GM19452 (cell line): ENCODE data around the gene CENPV.

Source experiments
- ATAC-seq: cut with Tn5 transposase; IDR thresholded peaks from one replicate; pipeline ENCODE4 v1.9.1; 2021; ENCODE audit not compliant: unreplicated experiment

Gene CENPV

GRCh38 chr17:16363749-16364536 lies 10.7 kb upstream of the CENPV start:
- ATAC-seq = peak; percentile 74

GRCh38 chr17:16361874-16362273 lies 8.6 kb upstream of the CENPV start:
- ATAC-seq = no peak

DNA sequence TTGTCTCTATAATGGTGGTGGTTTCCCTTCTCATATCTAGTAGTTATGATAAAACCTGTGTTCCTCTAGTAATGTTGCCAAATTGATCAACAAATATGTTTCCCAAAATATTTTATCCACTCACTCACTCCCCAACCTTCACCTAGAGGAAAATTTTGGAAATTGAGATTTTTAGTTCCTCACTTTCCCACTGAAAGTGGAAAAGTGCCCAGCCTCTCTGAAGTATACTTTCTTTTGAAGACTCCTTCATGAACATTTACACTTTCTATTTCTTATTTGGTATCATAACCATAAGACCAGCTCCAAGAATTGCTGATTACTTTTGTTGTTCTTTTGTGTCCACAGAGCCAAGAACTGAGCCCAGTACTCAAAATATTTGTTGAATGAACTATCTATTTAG lies 5.1 kb upstream of the CENPV start:
- ATAC-seq = no peak

DNA sequence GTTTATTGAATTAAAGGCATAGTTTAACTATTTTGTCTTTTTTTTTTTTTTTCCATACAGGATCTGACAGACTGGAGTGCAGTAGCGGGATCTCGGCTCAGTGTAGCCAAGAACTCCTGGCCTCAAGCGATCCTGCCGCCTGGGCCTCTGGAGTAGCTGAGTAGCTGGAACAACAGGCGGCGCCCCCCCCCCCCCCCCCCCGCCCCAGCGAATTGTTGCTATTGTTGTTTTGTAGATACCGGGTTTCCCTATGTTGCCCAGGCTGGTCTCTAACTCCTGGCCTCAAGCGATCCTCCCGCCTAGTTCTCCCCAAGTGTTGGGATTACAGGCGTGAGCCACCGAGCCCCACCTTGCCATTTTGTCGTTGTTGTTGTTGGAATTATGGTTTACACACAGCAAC lies 1.3 kb upstream of the CENPV start:
- no peak for ATAC-seq

DNA sequence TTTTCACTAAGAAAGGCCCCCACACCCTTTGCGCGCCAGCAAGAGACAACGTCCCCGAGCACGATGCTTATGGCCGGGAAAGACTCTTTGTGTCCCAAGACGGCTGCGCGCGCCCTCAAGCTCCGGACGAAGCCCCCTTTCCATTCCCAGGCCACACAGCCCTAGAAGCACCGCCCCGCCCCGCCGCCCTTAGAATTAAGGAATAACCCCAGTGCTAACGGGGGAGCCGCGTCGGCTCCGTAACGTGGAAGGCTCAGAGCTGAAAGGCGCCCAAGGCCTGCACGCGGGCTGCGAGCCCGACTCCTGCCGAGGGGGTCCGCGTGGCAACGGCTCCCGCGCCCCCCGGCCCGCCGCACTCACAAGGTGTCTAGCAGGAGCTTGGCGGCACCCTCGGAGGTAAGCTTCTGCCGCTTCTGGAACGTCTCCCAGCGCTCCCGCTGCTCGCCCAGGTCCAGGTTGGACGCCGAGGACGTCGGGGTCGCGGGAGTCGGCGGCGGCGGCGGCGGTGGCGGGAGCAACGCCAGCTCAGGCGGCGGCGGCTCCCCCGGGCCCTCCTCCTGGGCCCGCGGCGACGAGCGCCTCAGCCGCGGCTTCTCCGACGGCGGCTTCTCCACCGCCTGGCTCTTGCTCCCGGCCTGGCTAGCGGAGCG lies 477 bp downstream of the CENPV start:
- no peak for ATAC-seq

GRCh38 chr17:16352303-16352666 lies 984 bp downstream of the CENPV start:
- ATAC-seq = no peak

DNA sequence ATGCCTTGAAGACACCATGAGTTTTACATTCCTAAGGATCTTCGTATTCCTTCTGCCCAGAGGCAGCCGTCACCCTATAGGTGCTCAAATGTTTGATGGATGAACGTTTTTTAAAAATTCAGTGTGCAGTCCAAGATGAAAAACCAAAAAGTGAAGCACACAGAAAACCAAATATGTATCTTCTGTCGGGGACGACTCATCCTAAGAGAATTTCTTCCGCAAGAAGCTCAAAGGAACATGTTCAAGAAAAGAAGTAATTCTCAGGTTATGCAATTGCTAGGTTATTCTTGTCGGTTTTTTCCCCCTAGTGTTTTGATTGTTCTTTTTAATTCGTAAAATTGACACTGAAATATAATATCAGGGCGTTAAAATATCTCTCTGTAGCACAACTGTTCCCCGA lies 1.4 kb downstream of the CENPV start:
- no peak for ATAC-seq

GRCh38 chr17:16349431-16349830 lies 3.8 kb downstream of the CENPV start:
- no peak for ATAC-seq

- no peak for ATAC-seq
These were observed 4.7 kb downstream of the CENPV start for GRCh38 chr17:16348586-16348985.

DNA sequence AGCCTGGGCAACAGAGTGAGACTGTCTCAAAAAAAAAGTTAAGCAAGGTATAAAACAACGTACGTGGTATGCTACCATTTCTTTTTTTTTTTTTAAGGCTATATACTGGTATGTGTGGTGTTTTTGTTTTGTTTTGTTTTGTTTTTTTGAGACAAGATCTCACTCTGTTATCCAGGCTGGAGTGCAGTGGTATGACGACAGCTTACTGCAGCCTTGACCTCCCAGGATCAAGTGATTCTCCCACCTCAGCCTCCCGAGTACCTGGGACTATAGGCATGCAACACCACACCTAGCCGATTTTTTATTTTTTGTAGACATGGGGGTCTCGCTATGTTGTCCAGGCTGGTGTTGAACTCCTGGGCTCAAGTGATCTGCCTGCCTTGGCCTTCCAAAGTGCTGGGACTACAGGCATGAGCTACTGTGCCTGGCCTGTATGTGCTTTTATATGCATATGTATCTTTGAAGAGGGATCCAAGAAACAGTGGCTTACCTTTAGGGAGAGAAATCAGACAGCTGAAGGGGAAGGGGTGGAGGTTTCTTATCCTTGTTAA lies 6.5 kb downstream of the CENPV start:
- no peak for ATAC-seq

DNA sequence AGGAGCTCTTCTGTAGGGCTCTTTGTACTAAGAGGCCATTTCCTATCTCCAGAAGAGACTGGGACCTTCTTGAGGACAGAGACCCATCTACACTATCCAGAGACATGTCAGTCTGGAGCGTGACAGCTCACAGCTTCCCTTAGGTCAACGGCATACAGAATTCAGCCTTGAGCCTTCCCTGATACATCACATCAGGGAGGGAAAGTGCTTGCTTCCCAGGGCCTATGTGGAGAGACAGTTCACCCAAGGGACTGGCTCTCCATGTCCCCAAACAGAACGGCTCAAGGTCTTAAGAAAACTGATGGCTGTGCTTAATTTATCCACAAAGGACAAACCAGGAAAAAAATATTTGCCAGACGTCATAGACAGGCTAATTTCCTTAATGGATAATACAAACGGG lies 7.7 kb downstream of the CENPV start:
- ATAC-seq = no peak

DNA sequence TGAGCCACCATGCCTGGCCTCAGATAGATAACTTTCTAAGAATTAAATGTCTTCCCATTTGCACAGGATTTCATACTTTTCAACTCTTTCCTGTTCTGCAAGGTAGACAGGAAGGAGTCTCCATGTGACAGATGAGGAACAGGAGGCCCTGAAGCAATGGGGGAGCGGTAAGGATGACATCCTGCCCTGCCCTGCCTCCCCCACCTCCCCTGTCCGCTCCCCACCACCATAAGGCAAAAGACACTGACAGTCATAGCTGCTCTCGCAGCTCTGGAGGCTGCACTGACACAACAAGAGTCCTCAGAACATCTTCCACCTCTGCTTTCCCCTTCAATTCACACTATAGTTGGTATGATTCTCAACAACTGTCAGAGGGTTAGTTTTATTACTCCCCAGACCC lies 9.7 kb downstream of the CENPV start:
- no peak for ATAC-seq

DNA sequence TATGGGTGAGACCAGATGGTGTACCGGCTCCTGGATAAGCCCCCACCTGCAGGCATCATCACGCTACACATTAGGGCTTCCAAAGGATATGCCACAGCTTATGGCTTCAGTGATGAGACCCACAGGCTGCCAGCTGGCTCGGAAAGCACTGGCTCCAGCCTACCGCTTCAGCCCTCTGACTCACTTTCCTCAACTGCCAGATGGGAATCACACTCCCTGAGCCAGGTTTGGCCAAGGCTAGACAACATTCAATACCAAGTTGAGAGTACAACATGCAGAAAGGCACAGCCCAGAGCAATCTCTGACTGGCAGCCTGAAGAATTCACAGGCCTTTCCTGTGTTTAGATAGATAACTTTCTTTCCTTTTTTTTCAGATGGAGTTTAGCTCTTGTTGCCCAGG lies 10.3 kb downstream of the CENPV start:
- ATAC-seq = no peak

DNA sequence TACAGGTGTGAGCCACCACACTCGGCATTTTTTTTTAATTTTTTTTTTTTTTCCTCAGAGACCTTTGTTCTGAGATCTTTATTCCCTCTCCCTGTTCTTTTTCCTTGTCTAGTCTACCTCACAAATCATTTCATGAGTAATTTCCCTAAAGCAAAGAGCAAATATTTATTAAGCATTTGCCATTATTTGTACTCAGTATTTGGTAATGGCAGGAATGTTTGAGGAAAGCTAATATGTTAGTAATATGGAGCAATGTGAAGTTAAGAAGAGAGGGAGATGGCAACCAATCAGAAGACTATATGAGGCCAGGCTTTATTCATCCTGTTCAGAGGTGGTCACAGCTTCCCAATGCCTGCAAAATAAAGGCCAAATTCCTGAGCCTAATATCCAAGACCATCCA lies 13.3 kb downstream of the CENPV start:
- ATAC-seq = no peak

DNA sequence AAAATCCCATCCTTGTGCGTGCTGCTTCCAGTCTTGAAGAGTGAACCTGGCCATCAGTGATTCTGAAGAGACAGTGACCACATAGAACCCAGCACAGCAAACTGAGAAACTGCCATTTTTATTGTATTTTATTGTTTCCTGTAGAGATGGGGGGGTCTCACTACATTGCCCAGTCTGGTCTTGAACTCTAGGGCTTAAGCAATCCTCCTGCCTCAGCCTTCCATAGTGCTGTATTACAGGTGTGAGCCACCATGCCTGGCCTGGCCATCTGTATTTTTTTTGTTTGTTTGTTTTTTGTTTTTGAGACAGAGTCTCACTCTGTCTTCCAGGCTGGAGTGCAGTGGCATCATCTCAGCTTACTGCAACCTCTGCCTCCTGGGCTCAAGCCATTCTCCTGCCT lies 13.9 kb downstream of the CENPV start:
- ATAC-seq = no peak

DNA sequence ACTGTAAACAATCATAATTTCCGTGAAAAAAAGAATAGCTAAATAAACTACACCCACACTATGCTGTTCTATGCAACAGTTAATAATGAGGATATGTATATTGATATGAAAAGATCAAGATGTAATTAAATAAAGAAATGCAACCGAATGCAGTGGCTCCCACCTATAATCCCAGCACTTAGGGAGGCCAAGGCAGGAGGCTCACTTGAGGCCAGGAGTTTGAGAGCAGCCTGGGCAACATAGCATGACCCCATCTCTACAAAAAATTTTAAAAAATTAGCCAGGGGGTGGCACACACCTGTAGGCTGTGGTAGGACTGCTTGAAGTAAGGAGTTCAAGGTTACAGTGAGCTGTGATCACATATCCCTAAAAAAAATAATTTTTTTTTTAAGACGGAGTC lies 14.9 kb downstream of the CENPV start:
- ATAC-seq = no peak

DNA sequence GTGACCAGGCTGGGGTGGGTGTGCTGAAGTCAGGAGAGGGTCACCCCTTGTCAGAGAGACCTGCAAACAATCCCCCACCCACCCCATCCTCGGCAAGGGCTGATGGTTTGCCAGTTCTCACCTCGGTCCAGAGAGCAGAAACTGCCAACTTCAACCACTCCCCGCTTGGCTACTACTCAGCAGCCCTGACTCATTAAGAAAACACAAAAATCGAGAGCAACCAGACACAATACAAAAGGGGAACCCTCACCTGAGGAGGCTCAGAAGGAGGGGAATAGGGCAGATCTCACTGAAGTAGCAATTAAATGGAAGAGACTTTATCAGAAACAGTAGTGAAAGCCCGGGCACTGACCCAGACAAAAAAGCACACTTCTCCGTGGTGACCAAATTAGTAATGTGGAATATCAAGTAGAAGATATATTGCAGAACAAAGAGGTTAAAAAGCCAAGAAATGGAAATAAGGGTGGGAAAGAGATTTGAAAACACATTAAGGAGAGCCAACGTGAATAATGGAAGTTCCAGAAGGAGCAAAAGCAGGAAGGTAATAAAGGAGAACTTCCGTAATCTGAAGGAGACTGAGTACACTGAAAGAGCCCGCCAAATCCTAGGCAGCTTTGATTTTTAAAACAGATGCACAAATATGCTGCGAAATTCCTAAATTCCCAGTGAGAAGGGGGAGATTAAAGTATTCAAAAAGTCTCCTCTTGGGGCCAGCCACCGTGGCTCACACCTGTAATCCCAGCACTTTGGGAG lies 23.6 kb downstream of the CENPV start:
- no peak for ATAC-seq

DNA sequence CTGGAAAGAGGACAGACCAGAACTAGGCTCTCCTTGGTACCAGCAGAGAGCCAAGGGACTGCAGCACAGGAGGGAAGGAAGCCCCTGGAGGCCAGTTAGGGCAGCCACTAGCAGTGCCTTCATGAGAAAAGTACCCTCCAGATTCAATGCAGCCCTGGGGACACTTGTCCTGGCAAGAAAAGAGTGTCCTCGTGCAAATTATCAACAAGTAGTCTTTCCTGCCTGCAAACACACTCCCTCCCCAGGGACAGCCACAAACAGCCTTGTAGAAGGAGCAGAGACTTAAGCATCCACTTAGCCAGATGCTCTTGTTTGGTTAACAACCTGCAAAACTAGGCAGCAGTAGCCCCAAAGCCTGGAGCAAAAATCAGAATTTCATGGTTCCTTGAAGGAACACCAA lies 24.3 kb downstream of the CENPV start:
- ATAC-seq = no peak

- ATAC-seq = no peak
These were observed 26.3 kb downstream of the CENPV start for GRCh38 chr17:16327018-16327417.

- no peak for ATAC-seq
These were observed 27.3 kb downstream of the CENPV start for GRCh38 chr17:16325964-16326363.

DNA sequence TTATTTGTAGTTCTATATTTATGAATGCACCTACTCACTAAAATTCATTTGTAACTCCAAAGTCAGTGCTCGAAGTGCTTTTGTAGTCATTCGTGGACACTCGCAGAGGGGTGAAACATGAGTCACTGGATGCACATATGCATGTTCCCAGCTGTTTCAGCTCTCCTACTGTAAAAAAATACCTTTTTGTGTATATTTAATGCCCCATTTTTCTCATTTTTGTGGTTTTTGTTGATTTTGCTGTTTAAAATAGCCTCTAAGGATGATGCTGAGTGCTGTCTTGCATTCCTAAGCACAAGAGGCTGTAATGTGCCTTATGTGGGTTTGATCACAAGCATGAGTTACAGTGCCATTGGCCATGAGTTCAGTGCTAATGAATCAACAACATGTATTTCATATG lies 30.6 kb downstream of the CENPV start:
- no peak for ATAC-seq

GRCh38 chr17:16319969-16320368 lies 33.3 kb downstream of the CENPV start:
- no peak for ATAC-seq
